ENCODE results near the gene ERI2. TPM values are rescaled to one million over a fixed set of nuclear protein-coding genes. Genes with fewer than 3 reads are reported as not detected.

ERI2 gene
- total RNA-seq, 1 experiment from 2014 or later, result 22.4 TPM

GRCh38 chr16:20854963-20855362 is 48.7 kb upstream of the ERI2 start:
- Histone ChIP-seq H2AFZ (ENCODE audit: low read length) (no peak overlapping the region), H2BK5ac (ENCODE audit: insufficient read length, low read length) (no peak overlapping the region), H3K27ac (ENCODE audit: insufficient read length, low read depth, low read length) (no peak overlapping the region), H3K14ac (ENCODE audit: insufficient read depth, low read length) (no peak overlapping the region), H3K4me2 (ENCODE audit: insufficient read depth, insufficient read length, low read length) (no peak overlapping the region), H4K5ac (ENCODE audit: insufficient read length, low read depth, low read length) (no peak overlapping the region), H3K4ac (ENCODE audit: low read depth, low read length) (no peak overlapping the region), H3K79me2 (ENCODE audit: insufficient read depth, low read length) (no peaks in the 10 kb centered on the region), H2BK120ac (ENCODE audit: low read depth, low read length, poor library complexity, severe bottlenecking) (no peak overlapping the region), H2BK20ac (ENCODE audit: low read depth, low read length, poor library complexity, severe bottlenecking) (no peak overlapping the region), H3K18ac (ENCODE audit: insufficient read length, low read depth, low read length) (no peak overlapping the region), H4K20me1 (ENCODE audit: control insufficient read depth, insufficient read depth, insufficient read length) (no peaks in the 10 kb centered on the region), H3K56ac (ENCODE audit: insufficient read length, low read depth, low read length) (no peak overlapping the region), H3K23me2 (ENCODE audit: insufficient read length, low read depth, low read length, poor library complexity, severe bottlenecking) (no peaks in the 10 kb centered on the region), H3T11ph (ENCODE audit: low read length) (no peak overlapping the region), H3K4me1 (ENCODE audit: insufficient read depth, low read length) (no peaks in the 10 kb centered on the region; the same call in 1 of the 2 replicates), H2BK15ac (ENCODE audit: low read depth, low read length) (no peak overlapping the region), H4K91ac (ENCODE audit: insufficient read length, low read depth, low read length) (no peak overlapping the region), H3K23ac (ENCODE audit: insufficient read length, low read depth, low read length) (no peak overlapping the region), H3K9ac (ENCODE audit: extremely low read depth, insufficient read length, low read length) (no peak overlapping the region), H2AK5ac (ENCODE audit: insufficient read length, low read length) (no peak overlapping the region), H3K27me3 (ENCODE audit: insufficient read depth, low read length) (no peaks in the 10 kb centered on the region; the same call in 1 of the 2 replicates), H4K8ac (replicated peaks; ENCODE audit: insufficient read length, low read depth, low read length) (no peak overlapping the region), H3K79me1 (ENCODE audit: insufficient read depth, low read depth, low read length, poor library complexity, severe bottlenecking) (no peaks in the 10 kb centered on the region), H3K9me3 (ENCODE audit: control insufficient read depth, low read depth, low read length) (no peaks in the 10 kb centered on the region), H2BK12ac (ENCODE audit: insufficient read length, low read depth, low read length) (no peak overlapping the region)
- no peaks in the 10 kb centered on the region for H3K9me3 Mint-ChIP-seq
- no peak for DNase-seq
- H3K4me1 Mint-ChIP-seq, result peaks cover 23 to 25% of the 10 kb centered on the region in 2 experiments
- H3K36me3 Mint-ChIP-seq (ENCODE audit: insufficient read depth in 1 of 3, low read depth in 3 of 3), result peaks cover 6 to 20% (median 9%) of the 10 kb centered on the region in 3 experiments; a peak in 5 of 7 replicates
- no peak overlapping the region for H3K4me3 Mint-ChIP-seq
- TF ChIP-seq CTCF (conservative IDR thresholded peaks at IDR 0.05), result no peak
- no peaks in the 10 kb centered on the region for H3K27me3 Mint-ChIP-seq (ENCODE audit: low read depth)
- 0 out of 7 replicates have a peak overlapping the region, but pooled peaks of 1 of the 3 experiments have one; percentile 55 for H3K27ac Mint-ChIP-seq
- WGBS (ENCODE audit: extremely low coverage, insufficient read length, low lambda C conversion rate), result no CpG with 5 or more reads among the region's 2 CpGs

Data from H9 (cell line).